NAMALWA (cell line): ENCODE measurements around the gene WDR12.
"Not testable (repeated sequence)": the region's sequence is repeated elsewhere in the genome, so short reads cannot be mapped to it uniquely, and the experiment has no call there.

Experiments used
- DNase-seq: peaks from one replicate; pipeline ENCODE4 v3.0.0-alpha.2; 2015; ENCODE audit warnings: low spot score

The WDR12 gene

GRCh38 chr2:202883987-202884675, 27.3 kb downstream of the WDR12 start:
- no peak for DNase-seq

- no peak for DNase-seq
Observed at GRCh38 chr2:202881570-202881969, 29.9 kb downstream of the WDR12 start.

GRCh38 chr2:202877699-202878098, 33.8 kb downstream of the WDR12 start:
- DNase-seq: no peak

- DNase-seq: peak; percentile 75
Observed at GRCh38 chr2:202871300-202872141, 40.0 kb downstream of the WDR12 start, which contains the start of gene ICA1L. Gene ICA1L, minus strand, starts transcription at chr2:202871766. Its CDS starts 42,757 bp downstream, at chr2:202829009.

DNA sequence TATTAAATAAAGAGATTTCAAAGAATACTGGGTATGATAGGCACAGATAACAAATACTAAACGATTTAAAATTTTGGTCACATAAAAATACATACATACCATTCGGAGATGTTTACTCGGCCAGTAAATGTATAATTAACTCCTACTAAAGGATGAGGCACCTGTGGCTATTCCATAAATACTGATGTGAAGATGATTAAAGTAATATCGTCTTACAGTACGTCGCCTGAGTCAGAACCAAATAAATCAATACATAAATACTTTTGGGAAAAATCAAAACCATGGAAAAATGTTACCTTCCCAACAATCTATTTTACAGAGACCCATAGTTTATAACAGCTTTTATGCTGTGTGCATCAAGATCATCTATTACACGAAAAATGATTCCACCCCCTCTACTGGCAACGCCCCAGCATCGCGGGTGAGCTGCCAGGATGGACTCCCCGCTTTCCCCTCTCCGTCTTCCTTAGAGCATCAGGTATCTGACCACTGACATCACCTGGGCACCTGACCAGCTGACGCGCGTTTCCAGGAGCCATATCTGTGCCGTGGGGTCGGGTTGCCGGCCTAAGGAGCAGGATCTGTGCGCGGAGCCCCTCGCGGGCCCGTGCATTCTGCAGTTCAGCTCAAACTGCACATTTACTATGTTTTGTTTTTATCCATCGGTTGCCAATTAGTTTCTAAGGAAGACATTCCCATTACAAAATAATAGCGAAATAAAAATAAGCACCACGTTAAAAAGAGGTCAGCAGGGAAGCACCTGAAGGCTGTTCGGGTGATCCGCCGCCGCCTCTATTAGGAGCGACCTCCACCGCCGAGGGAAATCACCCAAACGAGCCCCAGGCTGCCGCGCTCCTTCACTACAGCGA, 40.8 kb downstream of the WDR12 start:
- peak; percentile 84 for DNase-seq

- DNase-seq: no peak
Observed at GRCh38 chr2:202861987-202862386, 49.5 kb downstream of the WDR12 start.

DNA sequence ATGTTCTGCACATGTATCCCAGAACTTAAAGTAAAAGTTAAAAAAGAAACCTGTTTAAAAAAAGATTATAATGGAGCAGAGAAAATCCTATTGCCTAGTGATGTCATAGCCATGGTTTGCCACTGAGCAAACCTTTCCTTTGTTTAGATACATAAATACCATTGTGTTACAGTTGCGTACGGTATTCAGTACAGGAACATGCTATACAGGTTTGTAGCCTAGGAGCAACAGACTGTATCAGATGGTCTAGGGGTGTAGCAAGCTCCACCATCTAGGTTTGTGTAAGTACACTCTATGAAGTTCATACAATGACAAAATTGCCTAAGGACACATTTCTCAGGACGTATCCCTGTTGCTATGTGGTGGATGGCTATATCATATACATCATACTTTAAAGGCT, 52.9 kb downstream of the WDR12 start:
- no peak for DNase-seq

DNA sequence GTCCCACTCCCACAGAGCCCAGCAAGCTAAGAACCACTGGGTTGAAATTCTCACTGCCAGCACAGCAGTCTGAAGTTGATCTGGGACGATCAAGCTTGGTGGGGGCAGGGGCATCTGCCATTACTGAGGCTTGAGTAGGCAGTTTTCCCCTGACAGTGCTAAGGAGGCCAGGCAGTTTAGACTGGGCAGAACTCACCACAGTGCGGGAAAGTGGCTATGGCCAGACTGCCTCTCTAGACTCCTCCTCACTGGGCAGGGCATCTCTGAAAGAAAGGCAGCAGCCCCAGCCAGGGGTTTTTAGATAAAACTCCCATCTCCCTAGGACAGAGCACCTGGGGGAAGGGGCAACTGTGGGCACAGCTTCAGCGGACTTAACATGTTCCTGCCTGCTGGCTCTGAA, 62.1 kb downstream of the WDR12 start:
- not testable (repeated sequence) for DNase-seq

- DNase-seq: no peak
Observed at GRCh38 chr2:202848813-202849212, 62.7 kb downstream of the WDR12 start.

DNA sequence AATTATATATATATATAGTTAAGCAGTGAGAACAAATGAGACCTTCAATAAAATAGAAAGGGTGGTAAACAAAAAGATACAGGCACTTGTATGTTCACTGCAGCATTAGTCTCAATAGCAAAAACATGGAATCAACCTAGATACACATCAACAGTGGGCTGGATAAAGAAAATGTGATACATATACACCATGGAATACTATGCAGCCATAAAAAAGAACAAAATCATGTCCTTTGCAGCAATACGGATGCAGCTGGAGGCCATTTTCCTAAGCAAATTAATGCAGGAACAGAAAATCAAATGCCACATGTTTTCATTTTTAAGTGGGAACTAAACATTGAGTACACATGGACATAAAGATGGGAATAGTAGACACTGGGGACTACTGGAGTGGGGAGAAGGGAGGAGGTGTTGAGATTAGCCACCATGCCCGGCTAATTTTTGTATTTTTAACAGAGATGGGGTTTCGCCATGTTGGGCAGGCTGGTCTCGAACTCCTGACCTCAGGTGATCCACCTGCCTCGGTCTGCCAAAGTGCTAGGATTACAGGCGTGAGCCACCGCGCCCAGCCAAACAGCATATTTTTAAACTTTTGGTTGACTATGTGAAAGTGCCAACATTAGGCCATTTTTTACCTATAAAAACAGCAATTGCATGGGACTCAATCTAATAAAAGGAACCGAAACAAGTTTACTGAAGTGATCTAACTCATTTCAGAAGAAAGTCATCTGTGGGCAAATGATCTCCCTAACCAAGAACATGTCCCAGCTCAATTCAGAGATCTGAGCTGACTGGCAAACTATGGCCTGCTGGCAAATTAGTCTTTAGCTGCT, 63.6 kb downstream of the WDR12 start:
- DNase-seq: no peak

DNA sequence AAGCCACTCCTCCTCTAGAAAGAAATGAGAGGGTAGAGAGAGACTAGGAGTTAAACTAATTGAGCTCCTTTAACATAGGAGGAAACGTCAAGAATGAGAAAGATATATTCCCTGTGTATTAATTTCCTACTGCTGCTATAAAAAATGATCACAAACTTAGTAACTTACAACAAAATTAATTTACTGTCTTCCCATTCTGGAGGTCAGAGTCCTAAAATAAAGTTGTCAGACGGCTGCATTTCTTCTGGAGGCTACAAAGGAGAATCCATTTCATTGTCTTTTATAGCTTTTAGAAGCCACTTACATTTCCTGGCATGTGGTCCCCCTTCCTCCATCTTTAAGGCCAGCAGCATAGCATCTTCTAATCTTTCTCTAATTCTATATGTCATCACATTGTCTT, 66.8 kb downstream of the WDR12 start:
- no peak for DNase-seq

GRCh38 chr2:202842690-202843089, 68.8 kb downstream of the WDR12 start:
- no peak for DNase-seq

DNA sequence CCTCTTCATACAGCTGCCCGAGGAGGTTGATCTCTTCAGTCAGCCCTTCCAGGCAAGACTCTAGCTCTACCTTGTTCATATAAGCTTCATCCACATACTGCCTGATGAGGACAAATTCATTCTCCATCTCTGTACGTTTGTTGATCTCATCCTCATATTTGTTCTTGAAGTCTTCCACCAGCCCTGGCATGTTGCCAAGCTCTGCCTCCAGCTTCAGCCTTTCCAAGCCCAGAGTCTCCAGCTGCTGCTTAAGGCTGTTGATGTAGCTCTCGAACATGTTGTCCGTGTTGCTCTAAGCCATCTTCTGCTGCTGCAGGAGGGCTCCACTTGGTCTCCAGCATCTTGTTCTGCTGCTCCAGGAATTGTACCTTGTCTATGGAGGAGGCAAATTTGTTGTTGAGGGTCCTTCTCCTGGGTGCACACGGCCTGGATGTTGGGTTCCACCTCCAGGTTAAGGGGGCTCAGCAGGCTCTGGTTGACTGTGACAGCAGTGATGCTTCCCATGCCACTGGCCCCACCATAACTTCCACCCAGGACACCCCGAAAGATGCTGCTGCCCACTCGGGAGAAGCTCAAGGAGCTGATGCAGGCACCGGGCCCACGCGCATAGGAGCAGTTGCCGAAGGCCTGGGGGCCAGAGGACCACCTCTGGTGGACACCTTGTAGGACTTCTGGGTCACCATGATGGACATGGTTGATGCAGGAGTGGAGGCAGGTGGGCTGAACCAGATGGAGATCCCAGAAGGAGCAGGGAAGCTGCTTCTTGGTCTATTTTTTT, 70.2 kb downstream of the WDR12 start:
- DNase-seq: no peak

DNA sequence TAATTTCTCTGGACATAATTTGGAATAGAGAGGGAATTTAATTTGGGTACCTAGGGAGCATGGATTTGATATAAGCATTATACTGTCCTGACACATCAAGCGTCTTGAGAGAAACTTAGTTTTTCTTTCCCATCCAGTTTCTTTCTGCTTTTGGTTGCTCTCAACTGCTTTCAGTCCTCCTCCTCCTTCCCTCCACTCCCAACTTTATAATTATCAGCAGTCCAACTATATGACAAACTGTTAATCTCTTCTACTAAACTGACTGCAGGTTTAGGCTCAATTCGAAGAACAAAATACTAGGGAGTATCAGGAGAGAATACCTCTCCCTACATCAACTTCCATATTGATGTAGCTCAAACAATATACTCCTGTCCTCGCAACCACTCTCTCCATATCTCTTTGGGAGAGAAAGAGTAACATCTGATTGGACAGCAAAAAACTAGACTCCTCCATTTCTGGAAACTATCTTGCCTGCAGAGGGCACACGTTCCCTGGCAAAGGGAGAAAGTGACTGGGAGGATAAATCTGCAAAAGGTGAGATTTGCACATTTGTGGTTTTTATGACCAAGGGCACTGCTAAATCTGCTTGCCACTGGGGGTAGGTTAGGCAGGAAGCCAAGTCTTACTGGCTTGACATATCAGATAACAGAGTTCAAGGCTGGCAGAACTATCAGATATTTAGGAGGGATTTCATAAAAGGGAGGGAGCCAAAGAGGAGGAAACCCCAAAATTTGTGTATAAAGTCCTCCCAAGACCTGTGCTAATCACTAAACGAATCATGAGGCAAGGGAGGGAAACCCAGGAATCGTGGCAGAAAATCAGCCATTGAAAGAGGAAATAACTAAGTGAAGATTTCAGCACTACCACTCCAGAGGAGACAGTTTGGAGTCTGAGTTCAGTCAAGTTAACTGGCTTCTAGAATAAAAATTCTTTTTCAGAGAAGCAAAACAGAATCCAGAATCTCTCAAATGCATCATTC, 79.9 kb downstream of the WDR12 start:
- DNase-seq: peak; percentile 86

GRCh38 chr2:202824901-202825300, 86.6 kb downstream of the WDR12 start:
- no peak for DNase-seq
